ENCODE results near the gene CHD9. TPM values are rescaled to one million over a fixed set of nuclear protein-coding genes. Genes with fewer than 3 reads are reported as not detected.

Gene CHD9
- total RNA-seq, 3 donors from 2014 or later (not counting 1 experiment from before 2014, with no cell fraction given), result 81.4 to 85.2 (median 81.9) TPM

GRCh38 chr16:53159781-53160436, 105.1 kb downstream of the CHD9 start:
- ATAC-seq (peak; percentile 72 to 76 (median 74)), DNase-seq (peak in 1 of 2 donors; percentile 81)
- Mint-ChIP-seq H3K4me1 (no peaks in the 10 kb centered on the region), H3K27me3 (ENCODE audit: low read depth in 2 of 2) (no peaks in the 10 kb centered on the region), H3K9me3 (no peaks in the 10 kb centered on the region), H3K27ac (no peak overlapping the region), H3K4me3 (no peak overlapping the region), H3K36me3 (peaks cover 13% of the 10 kb centered on the region)
- H3K27ac ChIP-seq (ENCODE audit: low read length), result no peak overlapping the region
- TF ChIP-seq CTCF (IDR thresholded peaks at IDR 0.05), result peak; percentile 84
- 94% methylated on average over 3 of the region's 6 CpGs for WGBS (ENCODE audit: insufficient coverage)
- no peak overlapping the region for H3K4me3 ChIP-seq (ENCODE audit: low read length)
- no peaks in the 10 kb centered on the region for H3K4me1 ChIP-seq (ENCODE audit: control insufficient read depth, insufficient read depth, low read length)
- intact Hi-C loops (cut with micrococcal nuclease), result loop anchor here (1.0 to 2.0 kb wide), 2 partner anchors 29 to 105 kb away; no protein-coding TSS in a partner anchor
- no peaks in the 10 kb centered on the region for H3K27me3 ChIP-seq (ENCODE audit: control insufficient read depth, insufficient read depth, low read length)
- H3K9me3 ChIP-seq (ENCODE audit: control insufficient read depth, insufficient read depth, low read length), result no peaks in the 10 kb centered on the region
- H3K36me3 ChIP-seq (ENCODE audit: control insufficient read depth, insufficient read depth, low read length), result peaks cover 16% of the 10 kb centered on the region

- Mint-ChIP-seq H3K4me3 (no peak overlapping the region), H3K36me3 (no peaks in the 10 kb centered on the region), H3K27me3 (ENCODE audit: low read depth in 2 of 2) (no peaks in the 10 kb centered on the region), H3K27ac (no peak overlapping the region), H3K9me3 (no peaks in the 10 kb centered on the region), H3K4me1 (peaks cover 6 to 15% of the 10 kb centered on the region in 2 donors)
- no peaks in the 10 kb centered on the region for H3K36me3 ChIP-seq (ENCODE audit: control insufficient read depth, insufficient read depth, low read length)
- no peak for ATAC-seq
- no peak for TF ChIP-seq CTCF (IDR thresholded peaks at IDR 0.05)
- no peaks in the 10 kb centered on the region for H3K9me3 ChIP-seq (ENCODE audit: control insufficient read depth, insufficient read depth, low read length)
- no peaks in the 10 kb centered on the region for H3K27me3 ChIP-seq (ENCODE audit: control insufficient read depth, insufficient read depth, low read length)
- H3K4me3 ChIP-seq (ENCODE audit: low read length), result no peak overlapping the region
- no peak overlapping the region for H3K27ac ChIP-seq (ENCODE audit: low read length)
- H3K4me1 ChIP-seq (ENCODE audit: control insufficient read depth, insufficient read depth, low read length), result no peaks in the 10 kb centered on the region
- intact Hi-C loops (cut with micrococcal nuclease), result no loop called here
- no peak for DNase-seq
Observed at GRCh38 chr16:53166099-53166498, 111.3 kb downstream of the CHD9 start.

- Mint-ChIP-seq H3K4me3 (no peak overlapping the region), H3K27ac (no peak overlapping the region), H3K9me3 (no peaks in the 10 kb centered on the region), H3K4me1 (peaks cover 6 to 15% of the 10 kb centered on the region in 2 donors), H3K36me3 (no peaks in the 10 kb centered on the region), H3K27me3 (ENCODE audit: low read depth in 2 of 2) (no peaks in the 10 kb centered on the region)
- Histone ChIP-seq H3K27me3 (ENCODE audit: control insufficient read depth, insufficient read depth, low read length) (no peaks in the 10 kb centered on the region), H3K27ac (ENCODE audit: low read length) (no peak overlapping the region), H3K4me1 (ENCODE audit: control insufficient read depth, insufficient read depth, low read length) (no peaks in the 10 kb centered on the region), H3K36me3 (ENCODE audit: control insufficient read depth, insufficient read depth, low read length) (no peaks in the 10 kb centered on the region), H3K9me3 (ENCODE audit: control insufficient read depth, insufficient read depth, low read length) (no peaks in the 10 kb centered on the region), H3K4me3 (ENCODE audit: low read length) (no peak overlapping the region)
- DNase-seq (no peak), ATAC-seq (no peak)
- intact Hi-C loops (cut with micrococcal nuclease), result no loop called here
- WGBS (ENCODE audit: insufficient coverage), result 97% methylated on average over 6 of the region's 6 CpGs
- no peak for TF ChIP-seq CTCF (IDR thresholded peaks at IDR 0.05)
Observed at GRCh38 chr16:53168744-53169143, 114.0 kb downstream of the CHD9 start.

GRCh38 chr16:53172517-53172916, 117.7 kb downstream of the CHD9 start:
- H3K36me3 ChIP-seq (ENCODE audit: control insufficient read depth, insufficient read depth, low read length), result no peaks in the 10 kb centered on the region
- intact Hi-C loops (cut with micrococcal nuclease), result no loop called here
- H3K9me3 ChIP-seq (ENCODE audit: control insufficient read depth, insufficient read depth, low read length), result no peaks in the 10 kb centered on the region
- Mint-ChIP-seq H3K4me1 (peaks cover 7 to 8% of the 10 kb centered on the region in 2 donors), H3K9me3 (no peaks in the 10 kb centered on the region), H3K36me3 (no peaks in the 10 kb centered on the region), H3K27ac (no peak overlapping the region), H3K4me3 (no peak overlapping the region), H3K27me3 (ENCODE audit: low read depth in 2 of 2) (no peaks in the 10 kb centered on the region)
- ATAC-seq (no peak), DNase-seq (no peak)
- no CpG with 5 or more reads among the region's 4 CpGs for WGBS (ENCODE audit: insufficient coverage)
- H3K27ac ChIP-seq (ENCODE audit: low read length), result no peak overlapping the region
- TF ChIP-seq CTCF (IDR thresholded peaks at IDR 0.05), result no peak
- no peaks in the 10 kb centered on the region for H3K27me3 ChIP-seq (ENCODE audit: control insufficient read depth, insufficient read depth, low read length)
- H3K4me1 ChIP-seq (ENCODE audit: control insufficient read depth, insufficient read depth, low read length), result no peaks in the 10 kb centered on the region
- H3K4me3 ChIP-seq (ENCODE audit: low read length), result no peak overlapping the region
